H1 (cell line): Measurements from ENCODE around the gene PTH2R. TPM values are rescaled to one million over a fixed set of nuclear protein-coding genes. Genes with fewer than 3 reads are reported as not detected.

Experiments used
- CTCF ChIA-PET: fragments of 300-600 bp; sonication (Branson Sonifier 250); formaldehyde crosslinking; loops from one replicate; lab custom pipeline; 2021; ENCODE audit not compliant: partially characterized antibody; lab: Charles Lee
- POLR2A ChIA-PET: fragments of 300-600 bp; sonication (Branson Sonifier 250); formaldehyde crosslinking; loops from one replicate; lab custom pipeline; 2021; ENCODE audit warnings: inconsistent platforms; ENCODE audit not compliant: partially characterized antibody; lab: Charles Lee
- DNase-seq, 2 experiments: peaks; one replicate each; pipeline versions ENCODE4 v3.0.0 to v3.0.0-alpha.2; 2010 to 2022; ENCODE audit warnings: low spot score in 2 of 2, low read depth in 1 of 2, mixed read lengths in 1 of 2
- FAIRE-seq: peaks from 2 replicates; lab custom pipeline; 2011; peaks lifted over from hg19 to GRCh38; lab: Jason Lieb, UNC
- H2AFZ ChIP-seq: 2 replicates; pipeline ENCODE4 v1.8.1; 2012; ENCODE audit warnings: low read length, inconsistent platforms
- H2AK5ac ChIP-seq: 2 replicates; pipeline ENCODE4 v1.6.1; 2013; ENCODE audit warnings: low read depth, low read length
- H2BK120ac ChIP-seq: replicated peaks from 2 replicates; pipeline ENCODE3; 2013; ENCODE audit warnings: low read depth, low read length, inconsistent platforms
- H2BK12ac ChIP-seq: 2 replicates; pipeline ENCODE4 v1.6.1; 2013; ENCODE audit warnings: low read depth, low read length
- H2BK15ac ChIP-seq: 2 replicates; pipeline ENCODE4 v1.6.1; 2013; ENCODE audit warnings: low read length
- H2BK20ac ChIP-seq: 2 replicates; pipeline ENCODE4 v1.6.1; 2013; ENCODE audit warnings: low read length
- H2BK5ac ChIP-seq: 2 replicates; pipeline ENCODE4 v1.6.1; 2013; ENCODE audit warnings: low read depth, low read length
- H3K14ac ChIP-seq: 2 replicates; pipeline ENCODE4 v1.6.1; 2013; ENCODE audit warnings: inconsistent platforms; ENCODE audit not compliant: insufficient read length
- H3K18ac ChIP-seq: 2 replicates; pipeline ENCODE4 v1.6.1; 2013; ENCODE audit warnings: low read length; ENCODE audit errors: extremely low read depth
- H3K23ac ChIP-seq: 2 replicates; pipeline ENCODE4 v1.6.1; 2013; ENCODE audit warnings: inconsistent platforms; ENCODE audit not compliant: insufficient read length
- H3K23me2 ChIP-seq: 2 replicates; pipeline ENCODE4 v1.6.1; 2013; ENCODE audit warnings: low read depth, low read length
- H3K27ac ChIP-seq: 2 replicates; pipeline ENCODE4 v1.6.1; 2011; ENCODE audit warnings: low read depth, low read length, inconsistent platforms
- H3K27me3 ChIP-seq, 4 experiments: replicated peaks in 1 of 4; 1 replicate in 1 of 4; 2 replicates in 3 of 4; pipeline versions ENCODE4 v1.6.1 to v1.8.1; 2011 to 2013; ENCODE audit warnings: low read length in 3 of 4, mild to moderate bottlenecking in 3 of 4, inconsistent platforms in 2 of 4, mixed read lengths in 2 of 4, moderate library complexity in 1 of 4; ENCODE audit not compliant: control insufficient read depth in 3 of 4, insufficient read depth in 3 of 4; ENCODE audit errors: extremely low read depth in 1 of 4
- H3K36me3 ChIP-seq, 4 experiments: 2 replicates each; pipeline versions ENCODE4 v1.6.1 to v1.8.1; 2011 to 2013; ENCODE audit warnings: mild to moderate bottlenecking in 4 of 4, low read length in 3 of 4, moderate library complexity in 2 of 4, control low read depth in 1 of 4, inconsistent platforms in 1 of 4; ENCODE audit not compliant: insufficient read depth in 4 of 4, control insufficient read depth in 2 of 4
- H3K4ac ChIP-seq: replicated peaks from 2 replicates; pipeline ENCODE3; 2013; ENCODE audit warnings: low read length, low read depth, mixed read lengths, inconsistent platforms; ENCODE audit not compliant: insufficient read length
- H3K4me1 ChIP-seq, 4 experiments: replicated peaks in 1 of 4; 1 replicate in 1 of 4; 2 replicates in 3 of 4; pipeline versions ENCODE4 v1.6.1 to v1.8.1; 2011 to 2013; ENCODE audit warnings: low read length in 3 of 4, inconsistent platforms in 2 of 4, mixed read lengths in 1 of 4; ENCODE audit not compliant: insufficient read depth in 4 of 4, control insufficient read depth in 3 of 4
- H3K4me2 ChIP-seq, 2 experiments: 2 replicates each; pipeline versions ENCODE4 v1.6.1 to v1.8.1; 2011 to 2013; ENCODE audit warnings: low read depth in 2 of 2, low read length in 2 of 2, control low read depth in 1 of 2, inconsistent platforms in 1 of 2, mild to moderate bottlenecking in 1 of 2; ENCODE audit not compliant: insufficient read depth in 1 of 2
- H3K4me3 ChIP-seq, 4 experiments: fragments of 200-600, 300-600 bp in 1 of 4; sonication (generic), shearing (Covaris generic), sonication (Bioruptor Twin) in 1 of 4; 2 replicates each; pipeline versions ENCODE4 v1.5.1 to v1.8.1; 2011 to 2016; ENCODE audit warnings: low read length in 4 of 4, low read depth in 3 of 4, control low read depth in 2 of 4, inconsistent platforms in 2 of 4, mild to moderate bottlenecking in 2 of 4, mixed read lengths in 1 of 4, moderate library complexity in 1 of 4; ENCODE audit not compliant: insufficient read depth in 2 of 4; ENCODE audit errors: extremely low read depth in 1 of 4
- H3K56ac ChIP-seq: replicated peaks from 2 replicates; pipeline ENCODE3; 2013; ENCODE audit warnings: low read depth, mild to moderate bottlenecking, mixed read lengths, low read length, inconsistent platforms; ENCODE audit not compliant: insufficient read length
- H3K79me1 ChIP-seq: 2 replicates; pipeline ENCODE4 v1.6.1; 2013; ENCODE audit warnings: low read depth, low read length, control low read depth
- H3K79me2 ChIP-seq, 2 experiments: 2 replicates each; pipeline versions ENCODE4 v1.6.1 to v1.8.1; 2012 to 2013; ENCODE audit warnings: low read length in 2 of 2, mild to moderate bottlenecking in 2 of 2, inconsistent platforms in 1 of 2; ENCODE audit not compliant: insufficient read depth in 2 of 2, control insufficient read depth in 1 of 2
- H3K9ac ChIP-seq, 4 experiments: replicated peaks in 1 of 4; 1 replicate in 1 of 4; 2 replicates in 3 of 4; pipeline versions ENCODE4 v1.6.1 to v1.8.1; 2011 to 2013; ENCODE audit warnings: low read depth in 3 of 4, low read length in 3 of 4, control low read depth in 2 of 4, mild to moderate bottlenecking in 2 of 4, moderate library complexity in 2 of 4, inconsistent platforms in 1 of 4; ENCODE audit errors: extremely low read depth in 1 of 4
- H3K9me3 ChIP-seq, 2 experiments: 2 replicates each; pipeline versions ENCODE4 v1.6.1 to v1.8.1; 2012 to 2013; ENCODE audit warnings: mild to moderate bottlenecking in 2 of 2, moderate library complexity in 2 of 2, control low read depth in 1 of 2, inconsistent platforms in 1 of 2, low read depth in 1 of 2, low read length in 1 of 2, mixed read lengths in 1 of 2; ENCODE audit not compliant: insufficient read depth in 2 of 2
- H4K20me1 ChIP-seq, 2 experiments: replicated peaks in 1 of 2; 2 replicates each; pipeline versions ENCODE3 to v1.8.1; 2011 to 2013; ENCODE audit warnings: inconsistent platforms in 2 of 2, low read length in 2 of 2, mild to moderate bottlenecking in 1 of 2; ENCODE audit not compliant: insufficient read depth in 2 of 2, control insufficient read depth in 1 of 2
- H4K5ac ChIP-seq: 2 replicates; pipeline ENCODE4 v1.6.1; 2013; ENCODE audit warnings: low read length, low read depth, mixed read lengths, inconsistent platforms; ENCODE audit not compliant: insufficient read length
- H4K8ac ChIP-seq: 2 replicates; pipeline ENCODE4 v1.8.0; 2013; ENCODE audit warnings: mild to moderate bottlenecking, moderate library complexity, low read length, inconsistent platforms; ENCODE audit not compliant: insufficient read depth; ENCODE audit errors: extremely low read depth
- H4K91ac ChIP-seq: replicated peaks from 2 replicates; pipeline ENCODE3; 2013; ENCODE audit warnings: low read length, mixed read lengths, inconsistent platforms; ENCODE audit not compliant: insufficient read length
- TAF1 ChIP-seq: IDR thresholded peaks from 2 replicates; pipeline ENCODE4 v1.6.1; 2011; ENCODE audit warnings: mild to moderate bottlenecking, low read depth, low read length
- YY1 ChIP-seq: IDR thresholded peaks from 2 replicates; pipeline ENCODE4 v1.6.1; 2011; ENCODE audit warnings: low read depth, mild to moderate bottlenecking, low read length
- polyA plus RNA-seq, 7 experiments: library from polyadenylated mRNA; depleted of rRNA in 3 of 7; stranded (reverse) in 5 of 7; unstranded in 2 of 7; fragments of >200 nt in 5 of 7; fragments of 200-250 nt in 2 of 7; gene quantifications; 1 replicate in 5 of 7; 2 replicates in 1 of 7; 4 replicates in 1 of 7; pipeline versions ENCODE4 v1.2.1 to v1.2.3, GENCODE V29; 2011 to 2013; ENCODE audit warnings: missing spikeins in 2 of 7, mixed read lengths in 2 of 7
- total RNA-seq: library from RNA; stranded (reverse); fragmentation: NEBNext Ultra II Directional; extraction: Animal tissue kit (Norgen Biotek cat#: 25700); gene quantifications from 2 replicates; pipeline ENCODE4 v1.2.1, GENCODE V29; 2021

Gene PTH2R
- total and polyA plus RNA-seq, 2 of the 8 experiments (the other 6 are each of a cell fraction or from before 2014, with no cell fraction given), result 0.19 to 0.38 TPM

DNA sequence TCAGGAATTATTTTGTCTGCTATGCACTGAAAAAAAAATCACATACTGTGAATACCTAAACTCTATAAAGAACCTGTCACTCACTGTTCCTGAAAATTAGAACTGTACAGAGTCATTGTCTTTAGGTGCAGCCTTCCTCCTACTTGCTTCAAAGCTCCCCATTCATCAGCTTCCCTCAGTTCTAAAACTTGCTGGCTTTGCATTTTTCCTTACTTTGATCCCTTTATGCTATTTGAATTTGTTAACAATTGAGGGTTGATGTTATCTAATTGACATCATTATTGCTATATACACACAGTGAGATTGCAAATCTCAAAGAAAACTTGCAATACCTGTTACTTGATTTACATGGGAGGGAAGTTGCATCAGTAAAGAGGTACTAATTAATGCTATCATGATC is 48.3 kb downstream of the PTH2R start:
- ChIA-PET CTCF (interaction anchor here (0.6 to 1.3 kb wide), 3 partner anchors 12 to 1022 kb away, joined by 3 to 4 read pairs (median 3); no protein-coding TSS in a partner anchor), POLR2A (no interaction called here)
- no peak overlapping the region for H2BK12ac ChIP-seq
- no peaks in the 10 kb centered on the region for H3K4me1 ChIP-seq
- no peak overlapping the region for H2BK5ac ChIP-seq
- FAIRE-seq, result no peak
- no peaks in the 10 kb centered on the region for H3K9me3 ChIP-seq
- no peak overlapping the region for H3K56ac ChIP-seq
- H3K36me3 ChIP-seq, result no peaks in the 10 kb centered on the region
- no peak for TF ChIP-seq TAF1
- TF ChIP-seq YY1, result no peak
- no peak overlapping the region for H3K23ac ChIP-seq
- no peak overlapping the region for H2AK5ac ChIP-seq
- H3K79me2 ChIP-seq, result no peaks in the 10 kb centered on the region
- no peaks in the 10 kb centered on the region for H4K20me1 ChIP-seq
- H3K27me3 ChIP-seq, result no peaks in the 10 kb centered on the region
- H4K5ac ChIP-seq, result no peak overlapping the region
- DNase-seq, result no peak
- no peak overlapping the region for H3K4me3 ChIP-seq
- no peaks in the 10 kb centered on the region for H3K23me2 ChIP-seq
- H2BK20ac ChIP-seq, result no peak overlapping the region
- no peak overlapping the region for H2BK120ac ChIP-seq
- H3K9ac ChIP-seq, result no peak overlapping the region
- no peak overlapping the region for H3K18ac ChIP-seq
- H3K27ac ChIP-seq, result no peak overlapping the region
- no peak overlapping the region for H3K4ac ChIP-seq
- H3K79me1 ChIP-seq, result no peaks in the 10 kb centered on the region
- no peak overlapping the region for H2BK15ac ChIP-seq
- no peak overlapping the region for H3K14ac ChIP-seq
- no peak overlapping the region for H3K4me2 ChIP-seq
- H2AFZ ChIP-seq, result no peak overlapping the region
- no peak overlapping the region for H4K8ac ChIP-seq
- H4K91ac ChIP-seq, result no peak overlapping the region
